Endometrium (tissue), 2 donors: ENCODE results near the gene IPO5.

Source experiments
- FAIRE-seq: peaks from 2 replicates; lab custom pipeline; 2012; peaks lifted over from hg19 to GRCh38; lab: Jason Lieb, UNC
- donor health status: control.
- donor health status: control.

Gene IPO5

GRCh38 chr13:98059276-98059675 lies 105.8 kb downstream of the IPO5 start:
- no peak for FAIRE-seq

- FAIRE-seq = no peak
Measured at GRCh38 chr13:98060282-98060681, 106.8 kb downstream of the IPO5 start.

GRCh38 chr13:98065468-98065867 lies 112.0 kb downstream of the IPO5 start:
- FAIRE-seq = no peak

- no peak for FAIRE-seq
Measured at GRCh38 chr13:98066636-98067035, 113.2 kb downstream of the IPO5 start.

- no peak for FAIRE-seq
Measured at GRCh38 chr13:98068521-98068920, 115.0 kb downstream of the IPO5 start.

- no peak for FAIRE-seq
Measured at GRCh38 chr13:98069985-98070384, 116.5 kb downstream of the IPO5 start.

- FAIRE-seq = no peak
Measured at GRCh38 chr13:98071316-98071715, 117.8 kb downstream of the IPO5 start.

- no peak for FAIRE-seq
Measured at GRCh38 chr13:98072476-98072875, 119.0 kb downstream of the IPO5 start.
